GM18519 (cell line): ENCODE data around the gene LSP1.

ENCODE experiments used
- ATAC-seq: cut with Tn5 transposase; IDR thresholded peaks from one replicate; pipeline ENCODE4 v1.9.1; 2021; ENCODE audit warnings: mild to moderate bottlenecking, moderate library complexity; ENCODE audit not compliant: unreplicated experiment, low FRiP score

LSP1 gene

DNA sequence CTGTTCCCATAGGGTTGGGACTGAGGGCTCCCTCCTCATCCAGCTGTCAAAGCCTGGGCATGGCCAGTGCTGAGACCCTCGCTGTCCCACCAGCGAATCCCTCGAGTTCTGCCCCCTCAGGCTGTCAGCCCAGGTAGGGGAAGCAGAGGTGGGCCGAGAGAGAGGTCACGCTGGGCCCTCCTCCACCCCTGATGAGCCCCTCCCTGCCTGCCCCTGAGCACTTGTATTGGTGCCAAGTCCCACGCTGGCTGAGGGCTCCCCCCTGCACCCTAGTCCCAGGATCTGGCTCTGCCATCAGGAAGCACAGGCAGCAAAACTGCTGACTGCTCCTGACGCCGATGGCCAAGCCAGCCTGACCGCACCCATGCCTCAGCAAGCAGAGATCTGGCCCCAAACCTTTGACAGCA, 35.5 kb downstream of the LSP1 start:
- ATAC-seq = no peak

DNA sequence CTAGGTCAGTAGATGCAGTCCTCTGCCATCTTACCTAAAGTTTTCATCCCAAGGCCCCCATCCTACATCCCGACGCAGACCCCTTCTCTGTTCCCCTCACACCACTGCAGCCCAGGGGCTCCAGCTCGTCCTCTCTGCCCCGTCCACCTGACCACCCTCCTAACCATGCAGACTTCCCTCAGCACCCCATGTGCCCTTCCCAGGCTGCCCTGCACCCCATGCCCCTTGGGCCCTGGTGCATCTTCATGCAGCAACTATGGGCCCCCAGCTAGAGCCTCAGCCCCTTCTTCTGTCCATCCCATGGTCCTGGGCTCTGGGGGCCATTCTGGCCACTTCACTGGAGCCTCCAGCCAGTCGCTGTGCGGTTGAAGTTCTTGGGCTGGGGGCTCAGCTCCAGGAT, 35.9 kb downstream of the LSP1 start:
- ATAC-seq = no peak

DNA sequence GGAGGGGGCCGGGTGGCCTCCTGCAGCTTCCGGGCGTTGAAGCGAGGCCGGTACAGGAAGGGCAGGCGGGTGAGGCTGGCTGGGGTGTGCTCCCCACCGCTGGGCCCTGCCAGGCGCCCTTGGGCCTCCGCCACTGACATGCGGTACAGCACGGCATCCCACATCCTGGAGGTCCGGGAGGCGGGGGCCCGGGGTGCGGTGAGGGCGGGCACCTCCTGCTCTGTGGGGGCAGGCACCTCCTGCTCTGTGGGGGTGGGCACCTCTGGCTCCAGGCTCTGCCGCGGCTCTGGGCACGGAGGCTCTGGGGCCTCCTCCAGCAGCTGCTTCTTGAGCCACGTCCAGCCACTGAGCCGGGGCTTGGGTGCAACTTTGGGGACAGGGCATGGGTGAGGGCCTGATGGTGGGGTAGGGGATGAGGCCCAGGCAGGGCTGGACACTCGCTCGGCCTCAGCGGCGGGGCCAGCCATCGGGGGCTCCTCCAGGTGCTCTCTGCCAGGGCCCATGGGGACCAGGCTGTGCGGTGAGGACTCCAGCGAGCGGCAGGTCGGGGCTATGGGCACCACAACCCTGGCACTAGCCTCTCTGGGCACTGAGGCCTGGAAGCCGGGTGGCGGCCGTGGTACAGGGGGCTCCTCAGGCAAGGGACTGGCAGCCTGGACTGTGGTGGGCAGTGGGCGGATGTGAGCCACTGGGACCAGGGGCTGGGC, 36.5 kb downstream of the LSP1 start:
- no peak for ATAC-seq

DNA sequence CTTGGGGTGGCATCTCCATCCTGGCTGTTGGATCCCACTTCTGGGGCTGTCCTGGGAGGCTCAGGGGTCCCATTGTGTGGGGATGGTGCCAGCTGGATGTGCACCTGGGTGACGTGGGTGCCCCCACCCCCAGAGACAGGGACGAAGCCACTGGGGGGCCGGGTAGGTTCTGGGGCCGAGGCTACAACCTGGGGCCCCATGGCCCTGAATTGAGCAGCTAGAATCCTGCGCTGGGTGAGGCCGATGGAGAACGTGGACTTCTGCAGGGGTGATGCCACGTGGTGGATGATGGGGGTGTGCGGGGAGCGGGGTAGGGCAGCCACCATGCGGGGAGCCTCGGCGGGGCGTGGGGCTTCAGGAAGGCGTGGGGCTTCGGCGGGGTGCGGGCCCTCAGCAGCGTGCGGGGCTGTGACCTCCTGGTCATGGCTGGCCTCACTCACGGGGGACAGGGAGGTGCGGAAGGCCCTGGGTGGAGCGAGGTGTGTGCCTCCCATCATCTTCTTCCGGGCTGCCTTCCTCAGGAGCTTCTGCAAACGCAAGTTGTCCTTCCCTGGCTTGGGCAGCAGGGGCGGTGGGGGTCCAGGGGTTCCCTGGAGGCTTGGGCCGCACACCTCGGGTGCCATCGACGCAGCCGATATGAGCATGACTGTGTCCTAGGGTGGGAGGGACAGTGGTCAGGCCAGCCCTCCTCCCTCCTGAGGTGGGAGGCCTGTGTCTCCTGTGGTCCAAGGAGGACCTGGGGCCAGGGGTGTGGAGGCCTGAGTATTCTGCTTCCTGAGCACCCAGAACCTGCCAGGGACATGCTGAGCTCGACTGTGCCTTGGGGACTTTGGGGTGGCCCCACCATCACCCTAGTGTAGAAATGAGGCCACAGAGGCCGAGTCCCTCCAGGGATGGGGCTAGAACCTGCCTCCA, 37.3 kb downstream of the LSP1 start:
- ATAC-seq = no peak

DNA sequence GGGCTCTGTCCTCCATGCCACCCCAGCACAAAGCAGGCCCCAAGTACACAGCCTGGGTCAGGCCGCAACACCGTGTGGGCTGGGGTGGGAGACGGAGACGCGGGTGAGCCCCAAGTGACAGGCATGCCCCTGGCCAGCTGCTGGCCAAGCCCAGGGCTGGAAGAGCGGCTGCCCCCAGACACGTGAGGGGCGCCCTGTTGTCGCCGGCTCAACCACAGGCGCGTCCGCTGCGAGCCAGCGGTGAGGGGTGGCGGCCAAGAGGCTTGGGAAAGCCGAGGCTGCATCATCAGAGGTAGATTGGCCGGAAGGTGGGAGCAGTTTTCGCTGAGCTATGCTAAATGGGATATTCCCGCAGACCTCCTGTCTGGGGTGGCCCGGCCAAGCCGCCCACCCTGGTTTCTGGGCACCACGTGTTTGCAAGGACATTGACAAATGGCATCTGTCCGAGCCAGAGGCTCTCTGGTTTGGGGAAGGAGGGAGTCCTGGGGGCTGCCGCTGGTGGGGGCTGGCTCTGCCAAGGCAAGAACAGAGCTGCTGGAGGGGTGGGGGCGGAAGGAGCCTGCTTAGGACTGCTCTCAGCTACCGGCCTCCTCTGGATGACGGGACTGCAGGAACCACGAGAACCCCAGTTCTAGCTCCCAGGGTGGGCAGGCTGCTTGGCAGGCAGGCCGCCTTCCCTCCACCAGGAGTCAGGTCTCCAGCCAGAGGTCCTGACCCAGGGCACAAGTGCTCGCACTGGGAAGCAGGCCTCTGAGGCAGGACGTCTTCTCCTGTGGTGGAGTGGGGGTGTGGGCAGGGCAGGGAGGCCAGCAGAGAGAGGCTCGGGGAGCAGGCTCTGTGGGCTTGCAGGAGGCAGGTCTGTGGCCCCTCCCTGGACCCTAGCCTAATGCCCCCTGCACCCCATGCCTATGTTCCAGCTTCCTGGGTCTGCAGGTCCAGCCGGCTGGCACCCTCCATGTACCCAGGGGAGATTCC, 38.3 kb downstream of the LSP1 start:
- no peak for ATAC-seq

DNA sequence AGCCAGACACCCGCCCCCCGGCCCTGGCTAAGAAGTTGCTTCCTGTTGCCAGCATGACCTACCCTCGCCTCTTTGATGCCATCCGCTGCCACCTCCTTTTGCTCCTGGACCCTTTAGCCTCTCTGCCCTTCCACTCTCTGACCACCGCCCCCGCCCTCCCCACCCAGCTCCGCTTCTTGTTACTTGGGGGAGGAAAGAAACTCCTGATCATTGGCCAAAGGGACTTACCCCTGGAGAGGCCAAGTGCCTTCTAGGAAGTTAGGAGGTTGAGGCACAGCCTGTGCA, 38.9 kb downstream of the LSP1 start, which contains the start of gene PRR33:
Gene PRR33 (minus strand): TSS at position 65 of the 285 bp plus-strand sequence. CDS start 1,311 bp downstream, outside the sequence.
- ATAC-seq = no peak

DNA sequence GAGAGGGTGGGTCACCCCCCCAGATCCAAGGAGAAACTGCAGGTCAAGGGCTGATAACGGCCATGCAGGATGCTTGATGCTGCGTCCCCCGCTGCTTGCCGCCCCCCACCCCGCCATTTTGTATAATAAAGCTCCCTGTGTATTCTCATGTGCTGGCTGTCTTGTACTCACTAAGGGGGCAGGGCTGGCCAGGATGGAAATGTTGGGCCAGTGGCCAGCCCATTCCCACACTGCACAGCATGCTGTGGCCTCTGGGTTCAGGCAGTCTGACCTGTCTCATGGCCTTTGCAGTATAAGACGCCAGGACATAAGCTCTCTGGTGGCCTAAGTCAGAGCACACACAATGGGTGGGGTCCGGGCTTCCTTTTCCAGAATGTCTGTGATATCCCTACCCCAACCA, 39.2 kb downstream of the LSP1 start:
- ATAC-seq = no peak

DNA sequence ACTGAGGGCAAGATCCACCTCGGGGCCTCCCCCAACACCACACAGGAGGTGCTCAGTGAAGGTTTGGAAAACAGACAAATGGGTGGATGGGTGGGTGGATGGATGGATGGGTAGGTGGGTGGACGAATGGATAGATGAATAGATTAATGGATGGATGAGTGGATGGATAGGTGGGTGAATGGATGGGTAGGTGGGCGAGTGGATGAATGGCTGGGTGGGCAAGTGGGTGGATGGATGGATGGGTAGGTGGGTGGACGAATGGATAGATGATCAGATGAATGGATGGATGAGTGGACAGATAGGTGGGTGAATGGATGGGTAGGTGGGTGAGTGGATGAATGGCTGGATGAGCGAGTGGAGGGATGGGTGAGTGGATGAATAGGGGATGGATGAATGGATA, 39.7 kb downstream of the LSP1 start:
- ATAC-seq = no peak

DNA sequence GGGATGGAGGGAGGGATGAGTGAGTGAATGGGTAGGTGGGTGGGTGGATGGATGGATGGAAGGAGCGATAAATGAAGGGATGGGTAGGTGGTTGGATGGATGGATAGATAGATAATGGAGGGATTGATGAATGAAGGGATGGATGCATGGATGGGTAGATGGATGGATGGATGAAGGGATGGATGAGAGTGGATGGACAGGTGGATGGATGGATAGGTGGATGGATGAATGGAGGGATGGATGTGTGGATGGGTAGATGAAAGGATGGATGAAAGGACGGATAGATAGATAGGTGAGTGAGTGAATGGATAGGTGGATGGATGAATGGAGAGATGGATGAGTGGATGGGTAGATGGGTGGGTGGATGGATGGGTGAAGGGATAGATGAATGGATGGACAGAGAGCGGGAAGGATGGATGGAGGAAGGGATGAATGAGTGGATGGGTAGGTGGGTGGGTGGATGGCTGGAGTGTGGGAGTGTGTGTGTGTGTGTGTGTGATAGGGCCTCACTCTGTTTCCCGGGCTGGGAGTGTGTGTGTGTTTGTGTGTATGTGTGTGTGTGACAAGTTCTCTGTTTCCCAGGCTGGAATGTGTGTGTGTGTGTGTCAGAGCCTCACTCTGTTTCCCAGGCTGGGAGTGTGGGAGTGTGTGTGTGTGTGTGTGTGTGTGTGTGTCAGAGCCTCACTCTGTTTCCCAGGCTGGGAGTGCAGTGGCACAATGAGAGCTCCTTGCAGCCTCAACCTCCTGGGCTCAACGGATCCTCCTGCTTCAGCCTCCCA, 40.9 kb downstream of the LSP1 start:
- ATAC-seq = no peak

DNA sequence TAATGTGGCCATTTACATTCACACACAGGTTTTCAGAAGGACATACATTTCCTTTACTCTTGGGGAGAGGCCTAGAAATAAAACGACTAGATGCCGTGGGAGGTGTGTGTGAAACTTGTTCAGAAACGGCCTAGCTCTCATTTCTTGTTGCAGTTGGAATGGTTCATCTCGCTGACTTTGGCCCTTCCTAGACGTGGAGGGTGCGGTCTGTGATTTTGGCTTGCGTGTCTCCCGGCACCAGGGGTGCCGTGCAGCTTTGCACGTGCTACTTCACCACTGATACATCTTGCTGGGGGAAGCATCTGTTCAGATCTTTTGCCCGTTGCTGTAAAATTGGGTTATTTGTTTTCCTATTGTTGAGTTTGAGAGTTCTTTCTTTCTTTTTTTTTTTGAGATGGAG, 41.9 kb downstream of the LSP1 start:
- no peak for ATAC-seq

DNA sequence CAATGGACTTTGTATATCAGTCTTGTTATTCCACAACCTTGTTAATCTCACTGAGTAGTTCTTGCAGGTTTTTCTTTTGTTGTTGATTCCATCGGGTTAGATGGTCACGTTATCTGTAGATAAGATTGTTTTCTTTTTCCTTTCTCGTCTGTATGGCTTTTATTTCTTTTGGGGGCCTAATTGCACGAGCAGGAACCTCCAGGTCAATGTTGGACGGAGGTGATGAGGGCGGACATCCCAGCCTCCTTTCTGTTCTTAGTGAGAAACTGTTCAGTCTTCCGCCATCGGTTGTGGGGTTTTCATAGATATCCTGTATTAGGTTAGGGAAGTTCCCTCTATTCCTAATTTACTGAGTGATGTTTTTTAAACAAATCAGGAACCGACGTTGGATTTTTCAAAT, 43.6 kb downstream of the LSP1 start:
- no peak for ATAC-seq

DNA sequence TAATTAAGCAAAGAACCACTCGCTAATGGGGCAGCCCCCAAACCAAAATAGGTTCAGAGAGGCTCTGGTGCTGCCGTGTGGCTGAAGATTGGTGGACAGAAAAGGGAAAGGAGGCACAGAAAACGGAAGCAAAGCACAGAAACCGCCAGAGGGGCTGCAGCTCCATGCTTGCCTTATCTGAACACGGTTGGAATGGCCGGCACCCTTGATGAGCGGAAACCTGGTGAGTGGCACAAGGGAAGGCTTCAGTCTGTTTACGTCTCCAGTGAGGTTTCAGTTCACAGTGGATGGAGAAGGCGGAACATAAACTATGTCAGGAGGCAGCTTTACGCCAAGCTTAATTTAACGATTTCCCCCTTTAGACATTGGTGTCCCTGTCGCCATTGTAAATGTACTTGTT, 44.0 kb downstream of the LSP1 start:
- no peak for ATAC-seq

DNA sequence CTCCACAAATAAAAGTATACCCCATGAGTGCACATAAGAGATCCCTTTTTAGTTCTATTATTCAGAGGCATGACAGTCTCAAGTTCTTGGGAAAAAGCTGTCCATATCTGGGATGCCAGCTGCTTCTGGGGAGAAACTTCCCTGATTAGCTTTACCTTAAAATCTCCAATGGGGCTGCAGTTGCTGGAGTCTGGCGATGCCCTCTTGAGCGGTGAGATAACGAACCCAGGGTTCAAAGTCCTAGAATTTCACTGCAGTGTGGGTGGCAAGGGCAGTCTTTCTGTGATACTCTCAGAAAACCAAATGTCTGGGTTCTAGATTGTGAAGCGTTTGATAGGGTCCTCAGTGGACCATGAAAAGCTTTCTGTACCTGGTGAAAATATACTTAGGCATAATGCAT, 46.2 kb downstream of the LSP1 start:
- no peak for ATAC-seq

DNA sequence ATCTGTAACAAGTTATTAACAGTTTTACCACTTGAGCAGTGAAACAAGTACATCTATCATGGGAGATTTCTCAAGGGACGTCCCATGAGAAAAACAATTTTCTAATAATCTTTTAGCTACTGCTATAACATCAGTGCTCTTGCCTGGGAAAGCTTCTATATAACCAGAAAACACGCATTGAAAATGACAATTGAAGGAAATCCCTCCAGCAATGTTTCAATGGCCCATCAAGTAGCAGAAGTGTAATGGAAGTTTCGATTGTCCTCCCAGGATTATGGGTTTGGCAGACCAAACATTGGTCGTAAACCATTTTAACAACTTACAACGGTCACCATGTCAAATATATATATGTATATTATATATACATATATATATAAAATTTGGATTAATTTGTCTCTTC, 46.8 kb downstream of the LSP1 start:
- ATAC-seq = no peak

DNA sequence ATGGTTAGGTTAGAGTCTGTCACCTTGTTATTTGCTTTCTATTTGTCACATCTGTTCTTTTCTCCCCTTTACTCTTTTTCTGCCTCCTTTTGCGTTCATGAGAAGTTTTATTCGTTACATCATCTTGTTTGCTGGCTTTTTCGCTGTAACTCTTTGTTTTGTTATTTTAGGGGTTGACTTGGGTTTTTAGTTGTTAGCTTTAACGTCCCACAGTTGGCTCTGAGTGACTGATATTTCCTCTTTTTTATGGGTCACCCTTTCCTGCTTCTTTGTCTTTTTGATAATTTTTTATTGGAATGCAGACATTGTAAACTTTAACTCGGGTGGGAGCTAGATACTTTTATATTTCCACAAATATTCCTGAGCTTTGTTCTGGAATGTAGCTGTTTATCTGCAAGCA, 53.3 kb downstream of the LSP1 start:
- ATAC-seq = no peak

DNA sequence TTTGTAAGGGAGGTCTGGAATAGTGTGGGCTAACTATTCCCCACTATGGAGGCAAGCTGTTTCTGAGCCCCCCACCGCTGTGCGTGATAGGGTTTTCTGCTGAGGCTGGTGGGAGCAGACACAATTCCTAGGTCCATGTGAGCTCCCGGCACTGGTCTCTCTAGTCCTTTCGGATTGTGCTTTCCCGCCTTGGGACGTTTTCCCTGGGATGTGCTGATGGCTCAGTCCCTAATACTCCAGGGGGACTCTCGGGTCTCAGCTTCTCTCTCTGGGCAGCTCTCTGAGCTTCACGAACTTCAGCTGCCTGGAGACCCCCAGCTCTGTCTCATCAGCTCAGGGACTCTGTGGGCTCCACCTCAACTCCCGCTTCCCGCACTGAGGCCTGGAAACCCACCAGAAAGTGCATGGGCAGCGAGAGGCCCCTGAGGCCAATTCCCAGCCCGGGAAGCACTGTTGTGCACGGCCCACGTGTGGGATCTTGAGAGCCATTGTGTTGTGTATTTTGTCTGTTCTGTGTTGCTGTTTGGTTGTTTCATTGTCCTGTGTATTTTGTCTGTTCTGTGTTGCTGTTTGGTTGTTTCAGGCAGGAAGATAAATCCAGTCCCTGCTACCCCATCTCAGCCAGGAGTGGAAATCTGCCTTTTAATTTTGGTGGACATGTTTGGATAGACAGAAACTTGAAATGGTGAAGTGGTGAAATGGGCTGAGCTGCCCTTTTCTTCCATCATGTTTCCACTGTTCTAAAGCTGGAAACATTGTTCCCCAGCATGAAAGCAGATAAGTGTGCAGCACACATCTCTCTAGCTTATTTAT, 53.9 kb downstream of the LSP1 start:
- no peak for ATAC-seq

DNA sequence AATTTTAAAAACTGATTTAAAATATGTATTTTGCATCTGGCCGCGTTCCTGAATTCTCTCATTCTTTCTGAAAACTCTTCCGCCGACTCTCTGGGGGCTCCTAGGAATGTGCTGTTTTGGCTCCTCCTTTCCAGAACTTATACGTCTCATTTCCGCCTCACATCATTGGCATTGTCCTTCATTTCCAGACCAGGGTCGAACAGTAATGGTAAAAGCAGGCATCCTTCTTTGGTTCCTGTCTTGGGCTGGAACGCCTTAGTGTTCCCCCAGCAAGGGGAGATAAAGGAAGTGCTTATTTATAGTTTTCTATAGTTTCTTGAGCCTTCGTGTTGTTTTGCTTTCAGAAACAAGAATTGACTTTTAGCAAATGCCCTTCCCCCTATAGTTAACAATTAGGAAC, 55.7 kb downstream of the LSP1 start:
- ATAC-seq = no peak

DNA sequence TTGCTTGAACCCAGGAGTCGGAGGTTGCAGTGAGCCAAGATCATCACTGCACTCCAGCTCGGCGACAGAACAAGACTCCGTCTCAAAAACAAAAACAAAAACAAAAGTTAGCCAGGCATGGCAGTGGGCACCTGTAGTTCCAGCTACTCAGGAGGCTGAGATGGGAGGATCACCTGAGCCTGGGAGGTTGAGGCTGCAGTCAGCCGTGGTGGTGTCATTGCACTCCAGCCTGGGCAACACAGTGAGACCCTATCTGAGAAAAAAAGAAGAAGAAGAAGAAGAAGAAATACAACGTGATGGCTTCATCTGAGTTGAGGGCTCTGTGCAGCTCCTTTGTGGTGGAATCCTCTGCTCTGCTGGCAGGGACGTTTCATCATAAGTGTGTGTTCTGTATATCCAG, 56.6 kb downstream of the LSP1 start:
- no peak for ATAC-seq

DNA sequence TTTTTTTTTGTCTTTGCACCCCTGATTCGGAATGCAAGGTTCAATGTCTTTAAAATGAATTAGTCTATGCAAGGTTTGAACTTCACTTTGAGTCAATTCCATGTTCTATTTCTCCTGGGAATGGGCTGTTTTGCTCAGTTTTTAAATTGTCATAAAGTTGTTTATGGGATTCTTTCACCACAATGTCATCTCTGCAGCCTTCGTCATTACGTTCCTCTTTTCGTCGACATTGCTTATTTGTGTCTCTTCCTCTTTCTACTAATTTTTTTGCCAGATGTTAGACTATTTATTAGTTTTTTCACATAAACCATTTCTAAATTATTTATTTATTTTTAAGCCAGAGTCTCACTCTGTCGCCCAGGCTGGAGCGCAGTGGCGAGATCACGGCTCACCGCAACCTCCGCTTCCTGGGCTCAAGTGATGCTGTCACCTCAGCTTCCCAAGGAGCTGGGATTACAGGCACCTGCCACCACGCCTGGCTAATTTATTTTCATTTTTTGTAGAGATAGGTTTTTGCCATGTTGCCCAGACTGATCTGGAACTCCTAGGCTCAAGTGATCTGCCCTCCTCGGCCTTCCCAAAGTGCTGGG, 59.5 kb downstream of the LSP1 start:
- no peak for ATAC-seq
